ENCODE measurements around the gene TAC4.

TAC4 gene

DNA sequence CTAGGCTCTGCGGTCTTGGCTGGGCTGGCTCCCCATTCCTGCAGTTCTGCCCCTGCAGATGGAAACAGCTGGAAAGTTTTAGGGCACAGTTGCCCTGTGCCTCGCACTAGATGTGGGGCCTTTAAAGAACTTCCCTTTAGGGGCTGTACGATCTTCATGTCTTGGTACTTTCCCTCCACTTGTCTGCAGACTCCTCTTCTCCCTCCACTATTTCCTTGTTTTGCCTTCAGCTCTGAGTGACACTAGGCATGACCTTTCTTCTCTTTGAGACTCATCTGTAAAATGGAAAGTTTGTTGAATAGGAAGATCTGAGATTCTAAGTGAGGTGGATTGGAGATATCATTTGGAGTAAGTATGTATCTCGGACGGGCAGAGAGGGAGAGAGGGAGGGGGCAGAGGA lies 6.3 kb upstream of the TAC4 start:
- TF ChIP-seq, protein P1, sequence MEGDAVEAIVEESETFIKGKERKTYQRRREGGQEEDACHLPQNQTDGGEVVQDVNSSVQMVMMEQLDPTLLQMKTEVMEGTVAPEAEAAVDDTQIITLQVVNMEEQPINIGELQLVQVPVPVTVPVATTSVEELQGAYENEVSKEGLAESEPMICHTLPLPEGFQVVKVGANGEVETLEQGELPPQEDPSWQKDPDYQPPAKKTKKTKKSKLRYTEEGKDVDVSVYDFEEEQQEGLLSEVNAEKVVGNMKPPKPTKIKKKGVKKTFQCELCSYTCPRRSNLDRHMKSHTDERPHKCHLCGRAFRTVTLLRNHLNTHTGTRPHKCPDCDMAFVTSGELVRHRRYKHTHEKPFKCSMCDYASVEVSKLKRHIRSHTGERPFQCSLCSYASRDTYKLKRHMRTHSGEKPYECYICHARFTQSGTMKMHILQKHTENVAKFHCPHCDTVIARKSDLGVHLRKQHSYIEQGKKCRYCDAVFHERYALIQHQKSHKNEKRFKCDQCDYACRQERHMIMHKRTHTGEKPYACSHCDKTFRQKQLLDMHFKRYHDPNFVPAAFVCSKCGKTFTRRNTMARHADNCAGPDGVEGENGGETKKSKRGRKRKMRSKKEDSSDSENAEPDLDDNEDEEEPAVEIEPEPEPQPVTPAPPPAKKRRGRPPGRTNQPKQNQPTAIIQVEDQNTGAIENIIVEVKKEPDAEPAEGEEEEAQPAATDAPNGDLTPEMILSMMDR (IDR thresholded peaks at IDR 0.05; ENCODE audit: control insufficient read depth, insufficient read depth, low read depth, low read length, missing control alignments): no peak
- no peak for DNase-seq (ENCODE audit: low read depth)
- H3K4me3 ChIP-seq (ENCODE audit: control insufficient read depth, low read depth, low read length): no peak overlapping the region

GRCh38 chr17:49853470-49854015 lies 5.7 kb upstream of the TAC4 start:
- TF ChIP-seq, protein P1 (IDR thresholded peaks at IDR 0.05; ENCODE audit: control insufficient read depth, insufficient read depth, low read depth, low read length, missing control alignments): no peak
- no peak overlapping the region for H3K4me3 ChIP-seq (ENCODE audit: control insufficient read depth, low read depth, low read length)
- DNase-seq (ENCODE audit: low read depth): no peak

DNA sequence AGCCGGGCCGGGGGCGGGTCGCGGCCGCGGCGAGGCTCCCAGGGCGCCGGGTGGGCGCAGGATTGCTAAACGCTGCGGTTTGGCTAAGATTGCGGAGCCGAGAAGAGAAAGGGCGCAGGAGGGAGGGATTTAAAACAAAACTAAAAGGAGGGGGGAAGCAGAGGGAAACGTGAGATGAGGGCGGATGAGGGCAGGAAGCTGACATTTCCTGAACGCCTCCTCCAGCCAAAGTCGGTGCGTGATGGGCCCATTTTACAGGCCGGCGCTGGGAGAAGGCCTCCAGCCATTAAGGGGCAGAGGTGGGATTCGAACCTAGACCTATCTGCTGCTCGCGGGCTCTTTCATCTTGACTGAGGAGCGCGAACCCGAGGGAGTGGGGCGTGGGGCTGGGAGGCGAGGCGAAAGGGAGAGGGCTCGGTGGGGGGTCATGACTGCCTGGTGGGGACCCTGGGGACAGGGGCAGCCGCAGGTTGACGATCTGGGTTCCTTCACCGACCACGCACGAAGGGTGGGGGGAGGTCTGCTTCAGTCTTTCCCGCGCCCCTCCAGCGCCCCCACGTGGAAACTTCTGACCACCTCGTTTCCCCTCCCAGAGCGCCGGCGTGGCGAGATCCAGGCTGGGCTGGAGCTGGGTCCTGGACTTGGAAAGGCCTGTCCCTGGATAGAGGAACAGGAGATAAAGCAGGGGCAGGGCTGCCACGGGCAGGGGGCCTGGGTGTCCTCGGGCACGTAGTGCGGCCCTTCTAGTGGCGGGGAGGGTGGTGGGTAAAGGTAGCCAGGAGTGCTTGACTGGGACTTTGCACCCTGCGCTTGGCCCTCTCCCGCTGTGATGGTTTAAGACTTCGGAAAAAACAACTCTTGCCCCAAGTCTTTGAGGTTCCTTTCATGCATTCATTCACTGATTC lies 3.8 kb upstream of the TAC4 start:
- peak overlapping the region; percentile 52 for H3K4me3 ChIP-seq (ENCODE audit: control insufficient read depth, low read depth, low read length)
- DNase-seq (ENCODE audit: low read depth): peak; percentile 20
- TF ChIP-seq, protein P1 (IDR thresholded peaks at IDR 0.05; ENCODE audit: control insufficient read depth, insufficient read depth, low read depth, low read length, missing control alignments): peak; percentile 82

DNA sequence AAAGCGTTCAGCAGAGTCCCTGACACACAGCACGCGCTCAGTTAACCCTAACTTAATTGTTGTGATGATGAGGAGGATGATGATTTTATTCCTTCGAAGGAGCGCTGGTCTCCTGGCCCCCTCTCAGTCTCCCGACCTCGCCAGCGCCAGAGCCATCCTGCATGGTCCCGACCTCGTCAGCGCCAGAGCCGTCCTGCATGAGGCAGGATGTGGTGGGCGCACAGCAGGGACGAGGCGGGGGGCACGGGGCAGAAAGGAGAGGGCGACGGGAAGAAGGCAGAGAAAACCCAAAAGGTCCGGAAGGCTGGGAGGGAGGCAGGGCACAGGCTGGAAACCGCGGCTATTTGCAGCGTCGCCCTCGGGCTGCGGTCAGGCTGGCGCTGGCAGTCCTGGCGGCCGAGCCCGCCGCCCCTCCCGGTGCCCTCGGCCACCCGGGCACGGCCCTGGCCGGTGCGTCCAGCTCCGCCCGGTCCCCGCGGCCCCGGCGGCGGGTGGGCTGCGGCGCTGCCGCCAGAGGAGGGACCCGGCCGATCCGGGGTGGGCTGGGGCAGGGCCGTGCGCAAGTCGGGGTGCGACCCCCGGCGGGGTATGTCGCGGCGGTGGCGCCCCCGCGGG lies 3.0 kb upstream of the TAC4 start:
- TF ChIP-seq, protein P1 (IDR thresholded peaks at IDR 0.05; ENCODE audit: control insufficient read depth, insufficient read depth, low read depth, low read length, missing control alignments): no peak
- peak overlapping the region; percentile 52 for H3K4me3 ChIP-seq (ENCODE audit: control insufficient read depth, low read depth, low read length)
- DNase-seq (ENCODE audit: low read depth): no peak

DNA sequence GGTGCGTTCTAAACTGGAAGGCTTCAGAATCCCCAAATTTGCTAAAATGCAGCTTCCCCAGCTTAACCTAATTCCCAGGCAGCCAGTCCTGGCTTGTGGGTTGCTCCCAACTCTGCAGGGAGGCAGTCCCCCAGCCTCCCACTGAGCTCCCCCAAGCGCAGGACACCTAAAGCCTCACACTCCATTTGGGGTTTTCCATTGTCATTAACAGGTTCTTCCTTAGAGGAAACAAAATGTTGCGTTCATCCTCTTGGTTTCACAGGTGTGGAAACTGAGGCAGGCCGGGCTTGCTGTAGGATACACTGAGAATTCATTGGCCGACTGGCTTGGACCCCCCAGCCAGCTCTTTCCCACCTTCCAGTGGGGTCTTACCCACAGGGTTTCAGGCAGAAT lies 2.3 kb upstream of the TAC4 start:
- DNase-seq (ENCODE audit: low read depth): no peak
- TF ChIP-seq, protein P1 (IDR thresholded peaks at IDR 0.05; ENCODE audit: control insufficient read depth, insufficient read depth, low read depth, low read length, missing control alignments): no peak
- no peak overlapping the region for H3K4me3 ChIP-seq (ENCODE audit: control insufficient read depth, low read depth, low read length)

GRCh38 chr17:49848739-49849138 lies 870 bp upstream of the TAC4 start:
- TF ChIP-seq, protein P1 (IDR thresholded peaks at IDR 0.05; ENCODE audit: control insufficient read depth, insufficient read depth, low read depth, low read length, missing control alignments): no peak
- H3K4me3 ChIP-seq (ENCODE audit: control insufficient read depth, low read depth, low read length): no peak overlapping the region
- DNase-seq (ENCODE audit: low read depth): no peak
